ENCODE results near the gene DDX43.
"Not testable (repeated sequence)": the region's sequence is repeated elsewhere in the genome, so short reads cannot be mapped to it uniquely, and the experiment has no call there.

DDX43 gene

DNA sequence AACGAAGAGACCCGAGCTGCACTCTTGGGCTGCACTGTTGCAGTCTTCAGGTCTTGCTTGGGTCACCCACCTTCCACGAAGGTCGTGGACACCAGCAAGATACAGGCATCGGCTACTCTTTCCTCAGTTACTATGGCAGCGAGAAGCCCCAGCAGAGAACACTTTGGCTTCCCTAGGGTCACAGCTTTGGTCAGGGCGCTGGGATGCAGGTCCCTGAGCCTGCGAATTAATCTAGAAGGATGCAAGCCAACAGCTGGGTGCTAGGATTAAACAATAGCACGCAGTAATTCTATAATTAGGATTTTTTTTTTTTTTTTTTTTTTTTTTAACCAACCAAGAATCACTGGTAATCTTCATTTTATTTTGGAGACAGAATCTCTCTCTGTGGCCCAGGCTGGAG, 30.1 kb upstream of the DDX43 start:
- no peak for DNase-seq (ENCODE audit: insufficient read length, low spot score)
- TF ChIP-seq TAF1 (IDR thresholded peaks at IDR 0.05; ENCODE audit: low read depth, low read length): no peak
- TF ChIP-seq POLR2A (IDR thresholded peaks at IDR 0.05; ENCODE audit: low read depth, low read length): no peak
- no peak for TF ChIP-seq POU2F2 (IDR thresholded peaks at IDR 0.05; ENCODE audit: low read depth, low read length)
- no peak for FAIRE-seq

DNA sequence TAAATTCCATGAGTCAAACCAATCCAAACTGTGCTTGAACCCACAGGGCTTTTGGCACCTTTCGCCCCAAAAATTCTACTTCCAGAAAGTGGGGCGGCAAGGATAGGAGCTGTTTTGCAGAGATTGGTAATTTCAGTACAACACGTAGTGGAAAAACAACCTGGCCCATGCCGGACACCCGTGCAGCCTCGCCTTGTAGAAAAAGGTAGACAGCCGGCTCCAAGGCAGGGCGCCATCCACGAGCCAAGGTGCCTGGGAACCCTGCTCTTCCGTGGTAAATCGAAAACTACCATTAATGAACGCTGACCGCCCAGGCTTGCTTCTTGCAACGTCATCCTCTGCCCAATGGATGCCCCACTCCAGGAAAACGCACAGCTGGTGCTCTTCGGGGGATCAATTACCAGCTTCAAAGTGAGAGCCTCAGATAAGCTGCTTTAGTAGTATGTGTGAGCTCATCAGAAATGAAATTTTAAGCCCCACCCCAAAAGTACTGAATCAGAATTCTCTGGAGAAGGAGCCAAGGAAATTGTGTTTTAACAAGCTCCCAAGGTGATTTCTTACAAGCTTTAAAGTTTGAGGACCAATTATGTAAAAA, 26.8 kb upstream of the DDX43 start:
- no peak for FAIRE-seq
- TF ChIP-seq POLR2A (IDR thresholded peaks at IDR 0.05; ENCODE audit: low read depth, low read length) (no peak), POLR2AphosphoS5 (IDR thresholded peaks at IDR 0.05; ENCODE audit: low read depth, low read length) (no peak), PAX5 (IDR thresholded peaks at IDR 0.05; ENCODE audit: insufficient read depth, low read length, severe bottlenecking) (no peak), TAF1 (IDR thresholded peaks at IDR 0.05; ENCODE audit: low read depth, low read length) (no peak), SPI1 (IDR thresholded peaks at IDR 0.05; ENCODE audit: low read depth, low read length) (no peak), POU2F2 (IDR thresholded peaks at IDR 0.05; ENCODE audit: low read depth, low read length) (no peak)
- no peak for DNase-seq (ENCODE audit: insufficient read length, low spot score)

GRCh38 chr6:73368675-73369074, 26.0 kb upstream of the DDX43 start:
- no peak for DNase-seq (ENCODE audit: insufficient read length, low spot score)
- no peak for FAIRE-seq
- TF ChIP-seq PAX5 (IDR thresholded peaks at IDR 0.05; ENCODE audit: insufficient read depth, low read length, severe bottlenecking) (no peak), POLR2A (IDR thresholded peaks at IDR 0.05; ENCODE audit: low read depth, low read length) (no peak), POLR2AphosphoS5 (IDR thresholded peaks at IDR 0.05; ENCODE audit: low read depth, low read length) (no peak), POU2F2 (IDR thresholded peaks at IDR 0.05; ENCODE audit: low read depth, low read length) (no peak), SPI1 (IDR thresholded peaks at IDR 0.05; ENCODE audit: low read depth, low read length) (no peak), TAF1 (IDR thresholded peaks at IDR 0.05; ENCODE audit: low read depth, low read length) (no peak)

GRCh38 chr6:73369157-73369556, 25.5 kb upstream of the DDX43 start:
- TF ChIP-seq POU2F2 (IDR thresholded peaks at IDR 0.05; ENCODE audit: low read depth, low read length) (no peak), SPI1 (IDR thresholded peaks at IDR 0.05; ENCODE audit: low read depth, low read length) (no peak), POLR2AphosphoS5 (IDR thresholded peaks at IDR 0.05; ENCODE audit: low read depth, low read length) (no peak), POLR2A (IDR thresholded peaks at IDR 0.05; ENCODE audit: low read depth, low read length) (no peak), PAX5 (IDR thresholded peaks at IDR 0.05; ENCODE audit: insufficient read depth, low read length, severe bottlenecking) (no peak), TAF1 (IDR thresholded peaks at IDR 0.05; ENCODE audit: low read depth, low read length) (no peak)
- FAIRE-seq (no peak), DNase-seq (ENCODE audit: insufficient read length, low spot score) (no peak)

DNA sequence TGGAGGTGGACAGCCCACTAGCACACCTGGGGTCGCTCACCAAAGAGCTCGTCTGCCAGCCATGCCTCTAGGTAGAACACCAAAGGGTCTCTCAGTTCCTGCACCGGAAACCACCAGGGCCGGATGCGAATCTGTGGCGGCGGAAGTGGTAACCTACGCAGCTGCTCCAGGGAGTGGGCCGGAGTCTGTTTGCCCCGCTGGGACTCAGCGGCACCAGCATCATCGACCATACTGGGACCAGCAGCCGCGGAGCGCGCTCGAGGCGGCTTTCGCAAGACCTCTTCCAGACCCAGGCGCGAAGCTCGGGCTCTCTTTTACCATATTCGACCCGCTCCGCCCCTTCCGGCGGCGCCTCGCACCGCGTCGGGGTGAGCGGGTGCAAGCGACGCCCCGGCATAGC, 25.1 kb upstream of the DDX43 start, which contains the start of gene OOEP:
OOEP (minus strand) TSS at position 335 of the 400 bp plus-strand sequence; CDS start at position 230, 105 bp downstream.
- no peak for TF ChIP-seq TAF1 (IDR thresholded peaks at IDR 0.05; ENCODE audit: low read depth, low read length)
- no peak for TF ChIP-seq POU2F2 (IDR thresholded peaks at IDR 0.05; ENCODE audit: low read depth, low read length)
- TF ChIP-seq POLR2AphosphoS5 (IDR thresholded peaks at IDR 0.05; ENCODE audit: low read depth, low read length): no peak
- TF ChIP-seq POLR2A (IDR thresholded peaks at IDR 0.05; ENCODE audit: low read depth, low read length): no peak
- no peak for TF ChIP-seq SPI1 (IDR thresholded peaks at IDR 0.05; ENCODE audit: low read depth, low read length)
- TF ChIP-seq PAX5 (IDR thresholded peaks at IDR 0.05; ENCODE audit: insufficient read depth, low read length, severe bottlenecking): no peak
- no peak for DNase-seq (ENCODE audit: insufficient read length, low spot score)
- no peak for FAIRE-seq

GRCh38 chr6:73371984-73372383, 22.6 kb upstream of the DDX43 start:
- FAIRE-seq: no peak
- TF ChIP-seq POU2F2 (IDR thresholded peaks at IDR 0.05; ENCODE audit: low read depth, low read length): no peak
- no peak for TF ChIP-seq TAF1 (IDR thresholded peaks at IDR 0.05; ENCODE audit: low read depth, low read length)
- no peak for TF ChIP-seq POLR2AphosphoS5 (IDR thresholded peaks at IDR 0.05; ENCODE audit: low read depth, low read length)
- no peak for TF ChIP-seq POLR2A (IDR thresholded peaks at IDR 0.05; ENCODE audit: low read depth, low read length)
- no peak for TF ChIP-seq PAX5 (IDR thresholded peaks at IDR 0.05; ENCODE audit: insufficient read depth, low read length, severe bottlenecking)
- TF ChIP-seq SPI1 (IDR thresholded peaks at IDR 0.05; ENCODE audit: low read depth, low read length): no peak
- no peak for DNase-seq (ENCODE audit: insufficient read length, low spot score)

GRCh38 chr6:73372516-73372915, 22.1 kb upstream of the DDX43 start:
- DNase-seq (ENCODE audit: insufficient read length, low spot score) (no peak), FAIRE-seq (no peak)

DNA sequence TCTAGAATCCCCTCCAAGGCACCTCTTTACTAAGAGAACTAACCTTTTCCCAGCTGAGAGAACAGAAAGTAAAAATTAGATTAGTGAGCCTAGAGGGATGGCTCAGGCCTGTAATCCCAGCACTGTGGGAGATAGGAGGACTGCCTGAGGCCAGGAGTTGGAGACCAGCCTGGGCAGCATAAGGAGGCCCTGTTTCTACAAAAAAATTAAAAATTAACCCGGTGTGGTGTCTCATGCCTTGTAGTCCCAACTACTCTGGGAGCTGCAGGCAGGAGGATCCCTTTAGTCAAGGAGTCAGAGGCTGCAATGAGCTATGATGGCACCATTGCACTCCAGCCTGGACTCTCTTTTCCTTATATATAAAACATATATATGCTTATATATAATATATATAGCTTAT, 19.4 kb upstream of the DDX43 start:
- FAIRE-seq (no peak), DNase-seq (ENCODE audit: insufficient read length, low spot score) (no peak)
- TF ChIP-seq PAX5 (IDR thresholded peaks at IDR 0.05; ENCODE audit: insufficient read depth, low read length, severe bottlenecking) (no peak), POLR2AphosphoS5 (IDR thresholded peaks at IDR 0.05; ENCODE audit: low read depth, low read length) (no peak), POLR2A (IDR thresholded peaks at IDR 0.05; ENCODE audit: low read depth, low read length) (no peak), TAF1 (IDR thresholded peaks at IDR 0.05; ENCODE audit: low read depth, low read length) (no peak), POU2F2 (IDR thresholded peaks at IDR 0.05; ENCODE audit: low read depth, low read length) (no peak), SPI1 (IDR thresholded peaks at IDR 0.05; ENCODE audit: low read depth, low read length) (no peak)

More at GRCh38 chr6:73372516-73372915, 22.1 kb upstream of the DDX43 start:
- no peak for TF ChIP-seq POLR2A (IDR thresholded peaks at IDR 0.05; ENCODE audit: low read depth, low read length)
- no peak for TF ChIP-seq POU2F2 (IDR thresholded peaks at IDR 0.05; ENCODE audit: low read depth, low read length)
- TF ChIP-seq SPI1 (IDR thresholded peaks at IDR 0.05; ENCODE audit: low read depth, low read length): no peak
- TF ChIP-seq TAF1 (IDR thresholded peaks at IDR 0.05; ENCODE audit: low read depth, low read length): no peak
- no peak for TF ChIP-seq PAX5 (IDR thresholded peaks at IDR 0.05; ENCODE audit: insufficient read depth, low read length, severe bottlenecking)
- TF ChIP-seq POLR2AphosphoS5 (IDR thresholded peaks at IDR 0.05; ENCODE audit: low read depth, low read length): no peak

GRCh38 chr6:73377225-73377624, 17.4 kb upstream of the DDX43 start:
- no peak for TF ChIP-seq POU2F2 (IDR thresholded peaks at IDR 0.05; ENCODE audit: low read depth, low read length)
- no peak for TF ChIP-seq POLR2A (IDR thresholded peaks at IDR 0.05; ENCODE audit: low read depth, low read length)
- TF ChIP-seq PAX5 (IDR thresholded peaks at IDR 0.05; ENCODE audit: insufficient read depth, low read length, severe bottlenecking): no peak
- TF ChIP-seq POLR2AphosphoS5 (IDR thresholded peaks at IDR 0.05; ENCODE audit: low read depth, low read length): no peak
- no peak for DNase-seq (ENCODE audit: insufficient read length, low spot score)
- FAIRE-seq: peak; percentile 9

GRCh38 chr6:73381531-73381930, 13.1 kb upstream of the DDX43 start:
- DNase-seq (ENCODE audit: insufficient read length, low spot score); FAIRE-seq: not testable (repeated sequence)
